GM19324 (cell line): ENCODE results near the gene NANS.
"Not testable (repeated sequence)": the region's sequence is repeated elsewhere in the genome, so short reads cannot be mapped to it uniquely, and the experiment has no call there.

Experiments used
- ATAC-seq: cut with Tn5 transposase; IDR thresholded peaks from one replicate; pipeline ENCODE4 v1.9.1; 2021; ENCODE audit warnings: mild to moderate bottlenecking, moderate library complexity; ENCODE audit not compliant: unreplicated experiment, low FRiP score

NANS gene

DNA sequence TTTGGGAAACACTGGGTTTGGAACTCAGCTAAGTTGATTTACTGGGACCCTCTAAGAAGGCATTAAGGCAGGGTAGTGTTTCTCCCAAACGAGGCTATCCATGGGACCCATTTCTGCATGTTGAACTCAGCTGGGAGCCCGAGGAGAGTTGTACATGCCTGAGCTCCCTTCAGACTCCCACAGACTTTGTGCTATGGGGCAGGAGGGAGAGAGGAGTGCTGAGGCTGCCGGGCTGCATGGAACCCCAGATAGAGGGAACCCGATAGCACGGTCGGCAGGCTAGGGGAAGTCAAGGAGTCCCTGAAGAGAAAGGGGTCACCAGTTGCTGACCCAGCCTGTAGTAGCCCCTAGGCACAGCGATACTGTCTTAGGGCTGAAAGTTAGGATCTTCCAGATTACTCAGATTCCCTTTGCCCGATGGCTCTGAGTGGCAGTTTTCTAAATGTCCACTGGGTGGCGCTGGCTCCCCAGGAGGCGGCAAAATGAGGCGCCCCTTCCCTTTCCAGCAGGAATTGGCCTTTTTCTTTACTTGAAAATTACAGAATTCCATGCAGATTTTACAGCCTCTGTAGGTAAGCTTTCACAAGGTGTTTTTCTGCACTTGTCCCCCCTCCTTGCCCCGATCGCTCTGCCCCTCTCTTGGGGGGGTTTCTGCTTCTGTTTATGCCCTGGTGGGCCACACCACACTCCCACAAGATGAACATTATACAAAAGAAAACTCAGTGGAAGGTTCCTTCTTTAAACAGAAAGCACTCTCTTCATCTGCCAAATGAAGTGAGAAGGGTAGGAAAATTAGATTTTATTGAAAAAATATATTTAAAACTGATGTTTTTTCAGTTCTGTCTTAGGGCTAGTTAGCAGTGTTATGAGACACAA, 17.8 kb downstream of the NANS start:
- ATAC-seq = no peak

DNA sequence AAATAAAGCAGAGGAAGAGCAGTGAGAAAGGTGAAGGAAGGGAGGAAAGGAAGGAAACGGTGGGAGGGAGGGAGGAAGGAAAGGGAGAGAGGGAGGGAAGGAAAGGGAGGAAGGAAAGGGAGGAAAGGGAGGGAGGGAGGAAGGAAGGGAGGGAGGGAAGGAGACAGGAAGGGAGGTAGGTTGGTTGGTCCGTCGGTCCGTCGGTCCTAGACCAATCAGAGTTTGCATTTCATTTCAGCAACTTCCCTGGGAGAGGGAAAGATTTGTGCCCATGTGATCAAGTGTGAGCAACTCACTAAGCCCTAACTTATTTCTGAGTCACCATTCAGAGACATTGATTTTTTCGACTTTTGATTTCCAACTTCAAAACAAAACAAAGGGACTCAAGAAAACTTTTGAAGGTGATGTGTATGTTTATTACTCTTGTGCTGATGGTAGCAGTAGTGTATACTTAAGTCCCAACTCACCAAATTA, 18.8 kb downstream of the NANS start:
- ATAC-seq = no peak

GRCh38 chr9:98076514-98076890, 20.0 kb downstream of the NANS start:
- not testable (repeated sequence) for ATAC-seq

GRCh38 chr9:98078895-98079294, 22.4 kb downstream of the NANS start:
- no peak for ATAC-seq

- ATAC-seq = no peak
These were observed 23.8 kb downstream of the NANS start for GRCh38 chr9:98080326-98080725.

DNA sequence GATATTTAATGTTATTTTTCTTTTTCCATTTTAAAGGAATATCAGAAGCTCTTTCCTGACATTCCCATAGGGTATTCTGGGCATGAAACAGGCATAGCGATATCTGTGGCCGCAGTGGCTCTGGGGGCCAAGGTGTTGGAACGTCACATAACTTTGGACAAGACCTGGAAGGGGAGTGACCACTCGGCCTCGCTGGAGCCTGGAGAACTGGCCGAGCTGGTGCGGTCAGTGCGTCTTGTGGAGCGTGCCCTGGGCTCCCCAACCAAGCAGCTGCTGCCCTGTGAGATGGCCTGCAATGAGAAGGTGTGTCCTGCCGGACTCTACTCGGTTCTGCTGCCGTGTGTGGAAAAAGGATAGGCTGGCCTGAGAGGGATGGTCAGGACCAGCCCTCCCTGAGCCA, 24.2 kb downstream of the NANS start:
- ATAC-seq = no peak

GRCh38 chr9:98081477-98082219, 25.1 kb downstream of the NANS start:
- no peak for ATAC-seq

DNA sequence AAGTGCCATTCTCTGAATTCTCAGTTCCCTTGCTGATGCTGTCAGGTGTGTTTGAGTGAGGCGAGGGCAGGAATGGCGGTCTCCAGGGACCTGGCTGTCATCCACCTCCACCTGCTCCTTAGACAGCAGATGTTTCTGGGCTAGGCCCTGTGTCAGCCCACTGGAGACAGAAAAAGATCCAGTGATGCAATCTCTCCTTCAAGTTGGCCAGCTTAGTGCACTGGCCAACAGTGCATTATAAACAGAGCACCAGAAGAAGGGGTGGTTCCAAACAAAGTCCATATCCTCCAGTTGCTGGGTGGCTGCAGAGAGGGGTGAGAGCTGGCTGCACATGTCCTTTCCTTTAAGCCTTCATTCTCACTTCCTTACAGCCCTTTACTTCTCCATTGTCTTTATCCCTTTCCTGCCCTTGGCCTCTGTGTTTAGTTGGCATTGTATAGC, 26.5 kb downstream of the NANS start:
- ATAC-seq = no peak

GRCh38 chr9:98083566-98084183, 27.1 kb downstream of the NANS start:
- ATAC-seq = no peak

DNA sequence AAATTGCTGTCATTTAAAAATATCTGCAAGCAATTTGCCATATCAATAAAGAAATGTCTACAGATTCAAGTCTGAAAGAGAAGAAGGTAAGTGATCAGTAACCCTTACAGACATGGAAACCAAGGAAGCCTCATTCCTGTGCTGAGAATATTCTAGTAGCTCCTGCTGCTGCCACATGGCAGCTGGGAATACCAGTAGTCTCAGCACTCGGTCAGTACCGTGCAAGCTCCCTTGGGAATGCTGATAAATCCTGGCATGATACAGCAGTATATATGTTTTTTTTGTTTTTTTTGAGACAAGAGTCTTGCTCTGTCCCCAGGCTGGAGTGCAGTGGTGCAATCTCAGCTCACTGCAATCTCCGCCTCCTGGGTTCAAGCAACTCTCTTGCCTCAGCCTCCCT, 27.9 kb downstream of the NANS start:
- no peak for ATAC-seq

- ATAC-seq = no peak
These were observed 28.5 kb downstream of the NANS start for GRCh38 chr9:98085058-98085457.

GRCh38 chr9:98085944-98086343, 29.4 kb downstream of the NANS start:
- no peak for ATAC-seq

- no peak for ATAC-seq
These were observed 29.9 kb downstream of the NANS start for GRCh38 chr9:98086461-98086860.

GRCh38 chr9:98087420-98088354, 31.2 kb downstream of the NANS start:
- no peak for ATAC-seq

DNA sequence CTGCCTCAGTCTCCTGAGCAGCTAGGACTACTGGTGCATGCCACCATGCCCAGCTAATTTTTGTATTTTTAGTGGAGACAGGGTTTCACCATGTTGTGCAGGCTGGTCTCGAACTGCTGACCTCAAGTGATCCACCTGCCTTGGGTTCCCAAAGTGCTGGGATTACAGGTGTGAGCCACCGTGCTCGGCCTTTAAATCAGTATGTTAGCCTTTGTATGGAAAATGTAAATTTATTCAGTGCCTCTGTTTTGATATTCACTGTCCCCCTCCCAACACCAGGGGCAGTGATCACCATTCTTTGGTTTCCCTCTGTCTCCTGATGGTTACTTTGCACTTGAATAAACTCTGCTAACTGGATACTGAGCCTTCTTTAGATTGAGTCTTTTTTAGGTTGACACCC, 34.1 kb downstream of the NANS start:
- not testable (repeated sequence) for ATAC-seq

DNA sequence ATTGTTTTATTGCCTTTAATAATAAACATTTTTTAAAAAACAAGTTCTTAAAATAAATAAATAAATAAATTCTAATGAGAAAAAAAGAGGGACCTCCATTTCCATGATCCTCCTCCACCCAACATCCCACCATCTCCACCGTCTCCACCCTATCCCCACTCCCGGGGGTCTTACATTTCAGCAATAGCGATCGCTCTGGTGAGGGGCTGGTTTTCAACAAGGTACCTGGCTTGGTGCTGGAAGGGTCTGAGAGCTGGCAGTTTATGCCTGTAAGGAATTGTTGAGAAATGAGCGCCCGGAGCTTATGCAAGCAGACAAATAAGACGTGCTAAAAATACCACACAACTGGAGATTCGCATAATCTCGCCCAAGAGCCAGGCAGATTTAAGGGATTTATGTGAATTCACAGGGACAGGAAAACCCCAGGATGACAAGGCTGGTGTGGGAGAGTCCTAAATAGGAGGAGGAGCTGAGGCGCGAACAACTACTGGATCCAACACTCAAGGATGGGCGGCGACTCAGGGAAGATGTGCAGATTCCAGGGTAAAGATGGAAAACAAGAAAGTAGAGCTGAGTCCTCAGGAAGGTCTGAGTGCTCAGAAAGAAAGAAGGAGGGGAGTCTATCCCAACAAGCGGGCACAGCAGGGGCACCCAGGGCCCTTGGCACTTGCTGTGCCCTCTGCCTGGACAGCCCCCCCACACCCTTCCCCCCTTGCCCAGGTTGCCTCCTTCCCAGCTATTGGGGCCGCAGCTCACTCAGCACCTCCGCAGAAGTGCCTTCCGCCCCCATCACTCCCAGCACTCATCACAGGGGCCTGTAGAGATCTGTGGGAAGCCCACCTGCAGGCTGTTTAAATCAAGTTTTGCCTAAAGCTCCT, 35.4 kb downstream of the NANS start:
- ATAC-seq = no peak

- ATAC-seq = no peak
These were observed 36.0 kb downstream of the NANS start for GRCh38 chr9:98092613-98092931.

- ATAC-seq = no peak
These were observed 37.8 kb downstream of the NANS start for GRCh38 chr9:98094316-98094715.

- ATAC-seq = no peak
These were observed 38.3 kb downstream of the NANS start for GRCh38 chr9:98094851-98095250.
